Stimulated activated CD8-positive, alpha-beta memory T cell treated with anti-CD3 and anti-CD28 coated beads, Interleukin-15, amount 100 ng/mL, for 48 hours (primary cell): Measurements from ENCODE around the gene LRP2.

Experiments used
- DNase-seq, 2 donors: peaks; one replicate each; pipeline ENCODE4 v3.0.0-alpha.2; 2020; ENCODE audit warnings: low read depth in 2 of 2

LRP2 gene

DNA sequence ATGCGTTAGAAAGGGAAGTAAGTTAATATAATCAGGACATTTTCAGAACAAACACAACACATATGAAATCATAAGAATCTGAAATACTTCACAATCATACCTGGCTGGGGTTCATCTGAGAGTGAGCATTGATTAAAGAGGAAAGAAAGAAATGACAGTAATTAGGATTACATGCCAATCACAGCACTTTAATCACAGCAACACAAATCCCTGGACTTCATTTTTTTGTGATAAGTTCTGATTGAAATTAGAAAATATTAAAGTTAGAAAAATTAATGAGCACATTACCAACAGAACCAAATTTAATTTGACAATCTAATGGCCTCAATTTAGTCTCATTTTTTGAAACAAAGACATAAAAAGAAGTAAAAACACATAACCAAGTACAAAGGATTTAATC is 121.9 kb downstream of the LRP2 start:
- DNase-seq: no peak

DNA sequence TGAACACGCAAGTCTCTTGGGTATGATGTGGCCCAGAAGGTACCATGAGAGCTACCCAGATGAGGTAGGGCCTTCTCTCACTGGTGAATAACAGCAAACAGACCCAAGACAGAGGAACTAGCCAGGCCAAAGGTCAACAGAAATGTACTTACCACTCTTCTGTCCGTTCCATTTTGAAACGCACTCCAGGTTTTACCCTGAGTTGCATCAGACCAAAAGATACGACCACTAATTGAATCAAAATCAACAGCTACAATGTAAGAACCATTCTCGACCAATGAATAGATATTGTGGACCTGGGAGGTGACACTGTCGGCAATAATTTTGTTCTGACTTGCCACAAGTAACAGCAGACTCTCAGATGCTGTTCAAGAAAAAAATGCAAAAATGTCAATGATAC is 124.4 kb downstream of the LRP2 start:
- DNase-seq: no peak

DNA sequence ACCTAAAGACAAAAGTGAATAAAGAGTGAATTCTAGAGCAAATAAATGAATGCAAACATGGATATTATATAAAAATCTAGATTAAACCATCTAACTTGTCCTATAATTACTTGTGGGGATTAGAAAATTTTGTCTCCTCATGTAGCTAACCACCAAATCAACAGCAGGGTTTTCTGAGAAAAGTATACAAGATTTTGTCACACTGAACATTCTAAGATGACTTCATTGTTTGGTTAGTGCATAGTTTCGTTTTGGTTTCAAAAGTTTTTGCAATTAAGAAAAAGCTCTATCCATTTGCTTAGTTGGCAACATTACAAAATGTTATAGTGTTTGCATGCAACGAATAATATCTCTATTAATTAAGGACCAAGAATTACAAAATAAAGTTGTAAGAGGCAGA is 125.0 kb downstream of the LRP2 start:
- DNase-seq: no peak

DNA sequence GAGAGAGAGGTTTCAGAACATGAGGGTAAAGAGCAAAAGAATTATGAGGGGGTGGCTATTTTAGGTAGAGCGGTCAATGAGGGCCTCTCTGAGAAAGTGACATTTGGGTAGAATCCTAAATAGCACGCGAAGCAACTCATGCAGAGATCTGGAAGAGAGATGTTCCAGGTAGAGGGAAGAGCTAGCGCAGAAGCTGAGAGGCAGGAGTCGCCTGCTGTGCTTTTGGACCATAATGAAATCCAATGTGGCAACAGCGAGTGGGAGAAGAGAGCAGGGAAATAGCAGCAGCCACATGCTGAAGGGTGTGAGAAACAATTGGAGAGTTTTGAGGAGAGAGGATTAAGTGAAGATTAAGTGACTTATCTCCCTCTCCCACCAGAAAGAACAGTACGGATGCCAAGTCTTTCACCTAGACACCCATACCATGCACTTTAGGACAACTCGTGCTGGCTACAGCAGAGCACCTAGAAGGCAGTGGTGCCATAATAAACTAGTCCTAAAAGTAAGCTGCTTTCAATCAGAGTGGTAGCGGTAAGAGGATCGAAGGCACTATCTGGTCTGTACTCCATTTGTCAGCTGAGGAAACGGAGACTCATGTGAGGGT is 129.7 kb downstream of the LRP2 start:
- no peak for DNase-seq

DNA sequence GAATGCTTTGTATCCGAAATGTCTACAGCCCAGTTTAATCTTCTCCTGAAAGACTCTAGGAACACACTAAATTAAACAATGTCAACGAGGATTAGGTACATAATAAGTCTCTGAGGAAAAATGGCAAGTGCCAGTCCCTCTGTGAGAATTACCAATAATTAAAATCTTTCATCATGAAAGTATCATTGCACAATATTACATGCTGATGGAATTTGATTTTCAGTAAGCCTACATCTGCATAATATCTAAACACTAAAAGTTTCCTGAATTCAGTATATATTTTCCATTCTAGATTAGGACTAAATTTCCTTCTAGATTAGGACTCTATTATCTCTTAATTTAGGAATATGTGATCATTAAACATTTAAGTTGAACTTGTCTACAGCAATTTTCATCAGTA is 132.1 kb downstream of the LRP2 start:
- no peak for DNase-seq

DNA sequence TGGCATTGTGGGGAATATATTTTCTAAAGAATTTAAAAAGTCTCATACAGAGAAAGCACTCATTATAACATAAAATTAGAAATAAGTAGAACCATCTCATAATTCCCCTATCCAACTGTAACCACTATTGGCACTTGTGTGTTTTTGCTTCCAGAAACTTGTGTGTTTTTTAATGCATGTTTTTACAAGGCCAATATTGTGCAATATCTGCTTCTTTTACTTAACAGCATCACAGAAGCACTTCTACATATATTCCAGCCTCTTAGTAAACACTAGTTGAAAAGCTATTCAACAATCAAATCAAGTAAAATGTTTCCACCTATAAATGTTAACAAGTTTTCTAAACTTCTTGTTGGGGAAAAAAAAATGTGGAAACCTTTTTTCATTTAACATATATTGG is 132.7 kb downstream of the LRP2 start:
- no peak for DNase-seq

DNA sequence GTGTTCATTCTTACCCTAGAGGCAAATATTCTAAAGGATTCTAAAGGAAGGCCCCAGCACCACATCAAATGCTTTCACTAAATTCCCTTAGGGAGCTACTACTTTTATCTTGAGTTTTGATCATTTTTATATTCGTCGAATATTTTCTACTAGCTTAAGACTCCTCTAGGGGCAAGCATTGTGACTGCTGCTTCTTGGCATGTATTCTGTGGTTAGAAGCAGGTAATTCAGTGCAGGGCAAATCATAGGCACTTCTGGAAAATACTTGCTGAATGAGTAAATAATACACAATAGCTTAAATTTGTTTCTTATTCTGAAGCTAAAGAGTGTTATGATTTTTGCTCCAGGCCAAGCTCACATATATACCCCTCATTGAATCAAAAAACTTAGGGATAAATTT is 136.4 kb downstream of the LRP2 start:
- no peak for DNase-seq

DNA sequence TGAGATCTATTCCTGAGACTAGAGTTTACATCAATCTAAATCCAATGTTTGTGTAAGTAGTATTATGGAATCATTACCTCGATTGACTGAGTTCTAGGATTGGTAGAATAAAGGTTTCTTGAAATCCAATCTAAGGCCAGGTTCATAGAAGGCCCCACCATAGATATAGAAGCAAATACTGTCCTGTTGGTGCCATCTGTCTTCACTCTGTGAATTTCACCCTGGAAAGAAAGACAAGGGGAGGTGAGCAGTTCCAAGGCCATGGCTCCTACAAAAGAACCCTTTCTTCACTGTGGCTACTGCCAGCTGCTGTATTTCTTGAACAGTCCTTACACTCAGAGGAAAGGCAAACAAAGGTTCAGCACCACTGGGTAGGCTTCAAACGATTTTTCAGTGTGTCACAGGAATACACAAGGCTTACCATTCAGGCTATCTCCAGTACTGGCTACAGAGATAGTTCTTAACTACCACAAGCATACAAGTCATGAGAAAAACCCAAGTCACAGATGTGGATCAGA is 137.0 kb downstream of the LRP2 start:
- DNase-seq: no peak

DNA sequence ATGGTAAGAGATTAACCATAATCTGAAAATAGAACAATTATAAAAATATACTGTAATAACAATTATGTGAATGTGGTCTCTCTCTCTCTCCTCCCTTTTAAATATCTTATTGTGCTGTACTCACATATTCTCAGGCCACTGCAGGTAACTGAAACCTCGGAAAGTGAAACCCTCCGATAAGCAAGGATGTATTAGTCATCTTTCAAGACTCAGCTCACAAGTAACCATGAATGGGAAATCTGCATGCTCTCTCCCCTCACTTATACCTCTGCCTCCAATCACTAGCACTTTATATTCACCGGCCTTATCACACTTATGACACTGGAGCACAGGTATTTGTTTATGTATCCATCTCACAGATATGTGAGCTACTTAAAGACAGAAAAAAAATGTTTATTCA is 139.7 kb downstream of the LRP2 start:
- DNase-seq: no peak

DNA sequence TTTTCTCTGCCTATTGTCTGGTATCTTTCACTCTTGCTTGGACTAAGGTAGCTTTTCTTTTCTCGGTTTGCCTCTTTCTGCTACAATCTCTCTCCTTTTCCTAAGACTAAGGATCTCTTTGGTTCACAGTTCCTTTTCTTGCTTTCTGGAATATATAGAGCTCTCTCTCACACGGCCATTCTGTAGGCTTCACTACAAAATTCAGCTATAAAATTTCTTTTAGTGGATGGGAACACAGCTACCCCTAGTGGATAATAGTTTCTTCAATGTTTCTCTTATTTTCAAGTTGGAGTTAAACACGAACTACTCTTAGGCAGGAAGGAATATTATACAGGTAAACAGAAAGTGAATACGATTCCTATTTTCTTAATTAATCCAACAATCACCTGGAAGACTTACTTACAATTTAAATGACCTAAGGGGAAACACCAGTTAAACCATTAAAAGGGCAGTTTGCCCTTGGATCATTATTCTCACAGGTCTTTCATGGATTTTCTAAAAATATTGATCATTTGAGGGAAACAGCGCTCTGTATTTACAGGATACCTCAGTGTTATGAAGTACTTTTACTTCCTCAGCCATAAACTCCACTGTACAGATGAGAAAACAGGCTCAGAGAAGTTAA is 140.5 kb downstream of the LRP2 start:
- DNase-seq: no peak

DNA sequence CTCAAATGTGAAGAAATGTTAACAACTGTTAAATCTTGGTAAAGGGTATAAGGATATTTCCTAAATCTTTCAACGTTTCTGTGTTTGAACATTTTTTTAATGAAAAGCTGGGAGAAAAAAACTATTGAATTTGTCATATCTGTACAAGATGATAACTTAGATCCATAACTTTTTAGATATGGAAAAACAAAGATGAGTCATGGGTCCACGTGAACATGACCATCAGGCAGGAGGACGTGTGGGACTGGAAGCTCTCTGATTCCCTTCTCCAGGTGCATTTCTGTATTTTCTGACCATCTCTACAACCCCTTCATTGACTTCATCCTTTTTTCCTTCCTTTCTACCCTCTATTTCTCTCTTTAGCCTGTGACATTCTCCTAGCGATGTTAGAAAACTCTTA is 151.4 kb downstream of the LRP2 start:
- DNase-seq: no peak

DNA sequence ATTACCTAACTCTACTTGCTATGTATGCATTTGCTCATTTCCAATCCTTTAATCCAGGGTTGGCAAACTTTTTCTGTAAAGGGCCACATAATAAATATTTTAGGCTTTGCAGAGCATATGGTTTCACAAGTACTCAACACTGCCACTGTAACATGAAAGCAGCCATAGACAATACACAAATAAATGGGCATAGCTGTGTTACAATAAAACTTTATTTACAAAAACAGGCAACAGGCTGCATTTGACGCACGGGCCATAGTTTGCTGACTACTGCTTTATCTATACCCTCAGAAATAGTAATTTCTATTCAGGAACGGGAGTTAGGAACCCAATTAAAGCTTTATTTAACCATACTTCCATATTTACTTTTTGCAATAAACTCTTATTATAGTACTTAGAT is 154.3 kb downstream of the LRP2 start:
- no peak for DNase-seq

DNA sequence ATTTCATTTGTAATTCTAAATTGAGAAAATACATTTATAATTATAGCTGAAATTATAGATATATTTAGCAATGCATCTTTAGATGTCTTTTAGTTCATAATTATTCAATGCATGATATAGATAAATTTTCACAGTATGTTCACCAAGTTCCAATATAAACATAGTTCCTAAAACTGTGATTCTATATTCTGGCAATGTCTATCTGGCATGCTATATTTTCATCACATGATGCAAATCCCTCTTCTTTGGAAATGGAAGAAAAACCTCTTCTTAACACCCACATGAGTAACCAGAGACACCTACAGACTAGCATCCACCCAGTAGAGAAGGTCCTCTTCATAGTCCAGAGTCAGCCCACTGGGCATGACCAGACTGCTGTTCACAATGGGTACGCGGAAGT is 157.2 kb downstream of the LRP2 start:
- no peak for DNase-seq

DNA sequence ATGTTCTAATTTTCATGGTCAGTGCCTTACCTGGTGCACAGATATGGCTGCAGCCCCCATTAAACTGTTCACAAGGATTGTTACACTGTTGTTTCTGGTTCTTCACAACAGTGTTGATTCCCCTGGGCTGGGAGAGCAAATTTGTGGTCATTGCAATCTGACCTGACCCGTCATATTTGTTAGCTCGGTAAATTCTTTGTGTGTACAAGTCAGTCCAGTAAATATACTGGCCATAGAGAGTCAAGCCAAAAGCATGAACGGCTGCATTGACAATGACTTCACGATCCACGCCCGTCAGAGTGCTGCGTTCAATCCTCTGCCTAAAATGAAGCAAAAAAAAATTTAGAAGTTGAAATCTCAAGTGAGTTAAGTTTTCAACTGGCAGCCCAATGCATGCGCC is 158.4 kb downstream of the LRP2 start:
- DNase-seq: no peak

DNA sequence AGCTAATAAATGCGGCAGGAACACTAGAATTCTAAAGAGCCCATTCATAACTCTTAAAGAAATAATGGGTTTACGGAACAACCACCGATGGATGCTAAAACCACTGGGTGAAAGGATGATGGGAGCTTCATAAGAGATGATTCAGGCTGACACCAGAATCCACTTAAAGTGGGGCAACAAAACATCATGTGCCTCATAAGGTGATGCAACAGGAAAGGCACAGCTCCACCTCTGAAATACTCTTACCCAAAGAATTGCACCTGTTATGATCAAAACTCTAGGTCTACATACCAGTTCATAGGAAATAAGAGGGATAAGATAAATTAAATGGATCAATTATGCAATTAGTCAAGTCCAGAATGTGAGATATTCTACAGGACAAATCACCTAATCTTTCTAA is 161.6 kb downstream of the LRP2 start:
- DNase-seq: no peak

DNA sequence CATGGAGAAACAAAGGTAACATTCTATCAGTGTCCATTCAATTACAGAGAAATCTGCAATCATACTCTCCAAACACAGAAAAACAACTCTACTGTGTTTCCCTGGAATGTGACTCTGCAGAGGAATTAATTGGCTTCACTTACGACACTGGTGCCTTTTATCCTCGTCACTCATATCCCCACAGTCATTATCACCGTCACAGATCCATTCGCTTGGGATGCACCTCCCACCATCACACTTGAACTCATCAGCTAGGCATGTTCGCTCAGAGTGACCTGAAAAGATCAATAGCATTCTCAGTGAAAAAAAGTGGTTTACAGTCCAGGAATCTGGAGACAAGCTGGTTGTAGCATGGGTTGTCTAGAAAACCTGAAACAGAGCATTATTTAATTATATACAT is 168.7 kb downstream of the LRP2 start:
- DNase-seq: no peak

DNA sequence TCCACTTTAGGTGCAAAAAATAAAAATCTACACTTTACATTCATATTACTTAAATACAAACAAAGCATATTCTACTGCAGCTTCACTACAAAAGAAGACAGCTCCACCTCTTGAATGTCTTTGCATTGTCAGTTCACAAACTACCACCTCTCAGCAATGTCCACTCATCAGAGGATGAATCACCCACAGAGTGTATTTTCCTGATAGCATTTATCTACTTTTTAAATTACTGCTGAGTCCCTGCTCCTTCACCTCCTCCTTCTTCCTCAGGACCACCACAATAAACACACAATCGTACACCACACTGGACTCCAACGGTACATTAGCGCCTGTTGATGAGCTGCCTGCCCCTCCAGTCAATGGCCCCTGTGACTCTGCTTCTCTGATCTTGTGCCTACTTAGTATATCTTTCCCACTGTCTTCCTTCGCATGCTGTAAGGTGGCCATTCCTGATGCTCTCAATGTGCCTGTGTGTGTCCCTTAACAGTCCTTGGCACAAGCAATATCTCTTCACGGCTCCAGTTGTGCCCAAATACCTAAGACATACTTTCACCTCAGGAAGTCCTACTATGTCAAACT is 172.0 kb downstream of the LRP2 start:
- no peak for DNase-seq

DNA sequence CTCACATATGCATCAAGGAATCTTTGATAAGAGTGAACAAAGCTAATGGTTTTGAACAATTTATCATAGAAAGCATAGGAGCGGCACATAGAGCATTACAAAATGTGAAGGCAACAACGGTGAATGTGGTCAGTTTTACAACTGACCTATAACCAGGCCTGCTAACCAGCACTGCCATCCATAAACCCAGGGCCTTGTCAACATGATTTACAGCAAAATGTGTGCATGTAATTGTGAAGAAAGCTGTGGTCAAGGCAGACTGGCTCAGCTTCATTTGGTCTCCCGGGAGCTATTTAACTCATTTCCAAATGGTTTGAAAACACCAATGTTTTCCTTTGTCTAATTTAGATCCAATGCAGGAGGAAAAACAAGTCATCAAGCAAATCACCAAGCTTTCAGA is 173.2 kb downstream of the LRP2 start:
- no peak for DNase-seq

DNA sequence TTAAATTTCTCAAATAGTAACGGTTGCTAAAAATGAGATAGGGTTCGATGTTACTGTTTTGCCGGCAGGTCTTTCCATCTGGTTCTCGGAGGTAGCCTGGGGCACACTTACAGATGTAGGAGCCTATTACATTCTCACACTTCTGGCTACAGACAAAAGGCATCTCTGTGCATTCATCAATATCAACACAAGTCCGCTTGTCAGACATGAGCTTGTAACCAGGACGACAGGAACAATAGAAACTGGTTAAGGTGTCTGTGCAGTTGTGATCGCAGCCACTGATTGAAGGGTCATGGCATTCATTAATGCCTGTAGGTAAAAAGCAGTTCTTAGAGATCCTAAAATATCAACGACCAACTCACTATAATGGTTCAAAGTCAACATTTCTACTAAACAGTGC is 176.6 kb downstream of the LRP2 start:
- no peak for DNase-seq

DNA sequence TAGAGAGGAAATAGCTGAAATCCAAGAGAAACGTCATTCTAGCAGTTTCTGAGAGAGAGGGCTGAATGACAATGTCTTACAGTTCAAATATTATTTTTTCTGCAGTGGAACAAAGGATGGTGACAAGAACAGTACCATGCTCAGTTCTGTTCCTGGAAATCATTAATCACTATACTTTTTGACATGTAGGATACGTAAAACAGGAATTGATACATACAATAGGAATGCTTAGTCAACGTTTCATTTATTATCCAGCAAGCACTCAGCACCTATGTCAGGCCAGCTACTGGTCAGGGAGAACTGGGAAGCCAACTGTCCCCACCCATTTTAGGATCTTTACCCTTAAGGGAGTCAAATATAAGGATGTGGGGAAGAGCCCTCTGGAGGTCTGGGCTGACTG is 178.3 kb downstream of the LRP2 start:
- no peak for DNase-seq

DNA sequence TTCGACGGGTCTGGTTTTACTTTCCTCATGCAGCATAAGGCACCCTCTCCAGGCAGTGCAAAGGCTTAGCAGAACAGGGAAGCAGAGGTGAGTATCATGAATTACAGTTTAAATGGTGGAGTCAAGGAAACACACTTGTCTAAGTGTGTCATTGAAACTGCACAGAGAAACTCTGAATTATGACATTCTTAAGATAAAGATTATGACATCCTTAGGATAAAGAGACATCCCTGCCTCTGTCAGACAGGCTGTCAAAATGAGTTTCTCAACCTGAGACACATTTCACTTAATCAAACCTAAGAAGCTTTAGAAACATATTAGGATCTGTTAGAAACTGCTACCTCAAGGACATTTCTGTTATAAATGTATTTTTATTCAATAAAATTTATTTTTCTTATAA is 179.8 kb downstream of the LRP2 start:
- no peak for DNase-seq

DNA sequence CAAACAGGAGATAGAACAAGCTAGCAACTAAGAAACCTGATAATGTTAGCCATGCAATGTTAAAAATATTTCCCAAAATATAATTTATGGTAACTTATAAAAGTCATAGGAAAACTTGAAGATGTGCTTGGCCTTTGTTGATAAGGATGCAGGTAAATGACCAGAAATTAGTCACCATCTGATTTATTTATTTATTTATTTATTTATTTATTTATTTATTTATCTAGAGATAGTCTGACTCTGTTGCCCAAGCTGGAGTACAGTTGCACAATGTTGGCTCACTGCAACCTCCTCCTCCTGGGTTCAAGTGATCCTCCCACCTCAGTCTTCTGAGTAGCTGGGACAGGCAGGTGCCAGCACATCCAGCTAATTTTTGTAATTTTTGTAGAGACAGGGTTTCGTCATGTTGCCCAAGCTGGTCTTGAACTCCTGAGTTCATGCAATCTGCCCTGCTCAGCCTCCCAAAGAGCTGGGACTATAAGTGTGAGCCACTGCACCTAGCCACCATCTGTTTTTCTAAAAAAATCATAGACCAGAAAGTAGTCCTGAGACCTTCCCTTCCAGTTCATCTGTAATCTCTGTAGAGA is 183.4 kb downstream of the LRP2 start:
- no peak for DNase-seq

DNA sequence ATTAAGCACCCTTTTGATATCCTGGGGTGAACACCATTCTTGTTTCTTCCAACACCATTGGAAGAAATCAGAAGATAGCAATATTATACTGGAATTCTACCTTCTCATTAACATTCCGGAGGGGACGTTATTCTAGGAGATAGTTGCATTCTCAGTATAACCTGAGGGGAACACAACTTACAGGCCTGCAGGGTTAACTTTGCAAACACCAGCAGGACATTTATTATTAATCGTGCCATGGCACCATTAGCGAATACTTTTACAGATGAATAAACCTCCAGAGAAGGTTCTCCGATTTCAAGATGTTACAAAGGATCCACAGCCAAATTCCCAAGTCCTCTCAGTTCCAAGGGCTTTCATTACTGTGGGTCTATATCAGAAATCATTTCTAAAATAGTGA is 184.0 kb downstream of the LRP2 start:
- DNase-seq: no peak
